Parathyroid adenoma (tissue), 2 donors: ENCODE measurements around the gene TTC39A.

Source experiments
- H2AFZ ChIP-seq: fragments of 300-600 bp; sonication (generic); one replicate; pipeline ENCODE4 v1.7.0; 2017; ENCODE audit warnings: antibody characterized with exemption, mild to moderate bottlenecking
- H3K27ac ChIP-seq: fragments of 300-600 bp; sonication (generic); one replicate; pipeline ENCODE4 v1.7.0; 2017
- H3K27me3 ChIP-seq: fragments of 300-600 bp; sonication (generic); one replicate; pipeline ENCODE4 v1.7.0; 2017; ENCODE audit warnings: low read length; ENCODE audit not compliant: control insufficient read depth, insufficient read depth
- H3K36me3 ChIP-seq: fragments of 300-600 bp; sonication (generic); one replicate; pipeline ENCODE4 v1.7.0; 2017; ENCODE audit warnings: low read length; ENCODE audit not compliant: control insufficient read depth, insufficient read depth
- H3K4me1 ChIP-seq: fragments of 300-600 bp; sonication (generic); one replicate; pipeline ENCODE4 v1.7.0; 2017; ENCODE audit warnings: control low read depth
- H3K4me2 ChIP-seq: fragments of 300-600 bp; sonication (generic); one replicate; pipeline ENCODE4 v1.7.0; 2017; ENCODE audit warnings: low read length
- H3K4me3 ChIP-seq: fragments of 300-600 bp; sonication (generic); one replicate; pipeline ENCODE4 v1.7.0; 2017; ENCODE audit warnings: low read depth, low read length
- H3K79me2 ChIP-seq: fragments of 300-600 bp; sonication (generic); one replicate; pipeline ENCODE4 v1.7.0; 2017; ENCODE audit warnings: control low read depth
- H3K9ac ChIP-seq: fragments of 300-600 bp; sonication (generic); one replicate; pipeline ENCODE4 v1.7.0; 2017; ENCODE audit warnings: mild to moderate bottlenecking
- H3K9me3 ChIP-seq: fragments of 300-600 bp; sonication (generic); one replicate; pipeline ENCODE4 v1.7.0; 2017; ENCODE audit warnings: low read length; ENCODE audit not compliant: control insufficient read depth
- TF ChIP-seq, protein P1 (sequence below): fragments of 300-600 bp; sonication (generic); IDR thresholded peaks from one replicate; pipeline ENCODE4 v1.7.0; 2017; ENCODE audit warnings: antibody characterized with exemption, mild to moderate bottlenecking
- donor health status: primary hyperparathyroidism.

Gene TTC39A

GRCh38 chr1:51272916-51273315 lies 57.4 kb downstream of the TTC39A start:
- Histone ChIP-seq H3K27me3 (no peaks in the 10 kb centered on the region), H3K9me3 (no peaks in the 10 kb centered on the region), H3K4me1 (no peaks in the 10 kb centered on the region), H2AFZ (no peak overlapping the region), H3K4me3 (no peak overlapping the region), H3K27ac (no peak overlapping the region), H3K4me2 (no peak overlapping the region), H3K79me2 (no peaks in the 10 kb centered on the region), H3K36me3 (no peaks in the 10 kb centered on the region), H3K9ac (no peak overlapping the region)
- TF ChIP-seq, protein P1, sequence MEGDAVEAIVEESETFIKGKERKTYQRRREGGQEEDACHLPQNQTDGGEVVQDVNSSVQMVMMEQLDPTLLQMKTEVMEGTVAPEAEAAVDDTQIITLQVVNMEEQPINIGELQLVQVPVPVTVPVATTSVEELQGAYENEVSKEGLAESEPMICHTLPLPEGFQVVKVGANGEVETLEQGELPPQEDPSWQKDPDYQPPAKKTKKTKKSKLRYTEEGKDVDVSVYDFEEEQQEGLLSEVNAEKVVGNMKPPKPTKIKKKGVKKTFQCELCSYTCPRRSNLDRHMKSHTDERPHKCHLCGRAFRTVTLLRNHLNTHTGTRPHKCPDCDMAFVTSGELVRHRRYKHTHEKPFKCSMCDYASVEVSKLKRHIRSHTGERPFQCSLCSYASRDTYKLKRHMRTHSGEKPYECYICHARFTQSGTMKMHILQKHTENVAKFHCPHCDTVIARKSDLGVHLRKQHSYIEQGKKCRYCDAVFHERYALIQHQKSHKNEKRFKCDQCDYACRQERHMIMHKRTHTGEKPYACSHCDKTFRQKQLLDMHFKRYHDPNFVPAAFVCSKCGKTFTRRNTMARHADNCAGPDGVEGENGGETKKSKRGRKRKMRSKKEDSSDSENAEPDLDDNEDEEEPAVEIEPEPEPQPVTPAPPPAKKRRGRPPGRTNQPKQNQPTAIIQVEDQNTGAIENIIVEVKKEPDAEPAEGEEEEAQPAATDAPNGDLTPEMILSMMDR, result no peak

GRCh38 chr1:51270751-51271150 lies 59.6 kb downstream of the TTC39A start:
- Histone ChIP-seq H2AFZ (no peak overlapping the region), H3K4me1 (no peaks in the 10 kb centered on the region), H3K4me2 (no peak overlapping the region), H3K9ac (no peak overlapping the region), H3K36me3 (no peaks in the 10 kb centered on the region), H3K27me3 (no peaks in the 10 kb centered on the region), H3K27ac (no peak overlapping the region), H3K4me3 (no peak overlapping the region), H3K9me3 (no peaks in the 10 kb centered on the region), H3K79me2 (no peaks in the 10 kb centered on the region)
- TF ChIP-seq, protein P1, result no peak

GRCh38 chr1:51268634-51269033 lies 61.7 kb downstream of the TTC39A start:
- Histone ChIP-seq H3K9me3 (no peaks in the 10 kb centered on the region), H3K27ac (no peak overlapping the region), H3K4me2 (no peak overlapping the region), H2AFZ (no peak overlapping the region), H3K79me2 (no peaks in the 10 kb centered on the region), H3K27me3 (no peaks in the 10 kb centered on the region), H3K9ac (no peak overlapping the region), H3K4me3 (no peak overlapping the region), H3K4me1 (no peaks in the 10 kb centered on the region), H3K36me3 (no peaks in the 10 kb centered on the region)
- TF ChIP-seq, protein P1, result no peak

- Histone ChIP-seq H3K27ac (no peak overlapping the region), H3K4me3 (no peak overlapping the region), H3K9me3 (no peaks in the 10 kb centered on the region), H3K9ac (no peak overlapping the region), H3K4me2 (no peak overlapping the region), H3K4me1 (no peaks in the 10 kb centered on the region), H3K79me2 (peaks cover 4% of the 10 kb centered on the region), H3K27me3 (no peaks in the 10 kb centered on the region), H3K36me3 (no peaks in the 10 kb centered on the region), H2AFZ (no peak overlapping the region)
- TF ChIP-seq, protein P1, result no peak
These were observed 63.6 kb downstream of the TTC39A start for GRCh38 chr1:51266791-51267190.

- H3K27ac ChIP-seq, result no peak overlapping the region
- no peak overlapping the region for H2AFZ ChIP-seq
- H3K36me3 ChIP-seq, result no peaks in the 10 kb centered on the region
- H3K4me2 ChIP-seq, result no peak overlapping the region
- H3K4me3 ChIP-seq, result no peak overlapping the region
- TF ChIP-seq, protein P1, result no peak
- no peaks in the 10 kb centered on the region for H3K9me3 ChIP-seq
- H3K4me1 ChIP-seq, result no peaks in the 10 kb centered on the region
- peaks cover 7% of the 10 kb centered on the region for H3K79me2 ChIP-seq
- H3K9ac ChIP-seq, result no peak overlapping the region
- H3K27me3 ChIP-seq, result no peaks in the 10 kb centered on the region
These were observed 64.2 kb downstream of the TTC39A start for GRCh38 chr1:51266181-51266580.
